ENCODE measurements around the gene CDC20.
"Not testable (repeated sequence)": the region's sequence is repeated elsewhere in the genome, so short reads cannot be mapped to it uniquely, and the experiment has no call there.

CDC20 gene

GRCh38 chr1:43383449-43383848 is 24.7 kb downstream of the CDC20 start:
- no peak for DNase-seq (ENCODE audit: low read depth in 2 of 2)

DNA sequence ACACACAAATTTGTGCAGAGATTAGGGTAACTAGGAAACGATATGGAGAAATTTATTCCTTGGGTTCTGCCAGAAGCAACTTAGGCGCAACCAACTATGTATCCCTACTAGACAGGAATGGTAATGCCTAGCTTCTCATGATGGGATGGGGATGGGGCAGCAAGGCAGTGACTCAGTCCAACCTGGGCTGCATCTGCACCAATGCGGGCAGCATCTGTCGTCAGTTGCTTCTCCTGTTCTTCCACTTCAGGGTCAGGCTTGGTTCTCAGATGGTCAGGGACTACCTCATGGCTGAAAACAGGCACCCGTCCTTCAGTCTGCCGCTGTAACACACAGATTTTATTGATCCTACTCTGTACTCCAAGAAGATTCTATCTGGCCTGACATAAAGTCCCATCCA is 27.9 kb downstream of the CDC20 start:
- no peak for DNase-seq (ENCODE audit: low read depth in 2 of 2)

- DNase-seq (ENCODE audit: low read depth in 2 of 2), result no peak
Measured at GRCh38 chr1:43387976-43388599, 29.3 kb downstream of the CDC20 start.

- DNase-seq (ENCODE audit: low read depth in 2 of 2), result no peak
Measured at GRCh38 chr1:43388613-43389012, 29.8 kb downstream of the CDC20 start.

- peak; percentile 86 to 90 for DNase-seq (ENCODE audit: low read depth in 2 of 2)
Measured at GRCh38 chr1:43389326-43390313, 30.8 kb downstream of the CDC20 start, which contains the start of the genes MED8 and SZT2. Gene MED8, minus strand, starts transcription at chr1:43389800. Its CDS starts 36 bp downstream, at chr1:43389764. Gene SZT2, plus strand, starts transcription at chr1:43389899. Its CDS starts 70 bp downstream, at chr1:43389969.

- DNase-seq (ENCODE audit: low read depth in 2 of 2), result no peak
Measured at GRCh38 chr1:43392702-43393101, 33.9 kb downstream of the CDC20 start.

- DNase-seq (ENCODE audit: low read depth in 2 of 2), result no peak
Measured at GRCh38 chr1:43395523-43395922, 36.7 kb downstream of the CDC20 start.

DNA sequence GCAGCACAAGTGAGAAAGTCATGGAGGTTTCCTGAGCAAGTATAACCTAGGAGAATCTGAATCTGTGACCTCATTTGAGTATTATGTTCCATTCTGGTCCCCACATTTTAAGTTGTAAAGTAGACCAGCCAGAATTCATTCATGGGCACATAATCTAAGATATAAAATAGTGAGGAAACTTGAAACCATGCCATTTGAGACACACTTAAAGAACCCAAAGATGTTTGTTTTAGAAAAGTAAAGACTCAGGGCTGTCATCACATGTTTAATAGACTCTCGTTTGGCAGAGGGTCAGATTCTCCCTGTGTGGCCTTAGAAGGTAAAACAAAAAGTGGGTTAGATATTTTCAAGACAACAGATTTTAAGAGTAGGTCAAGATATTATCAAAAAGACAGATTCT is 37.3 kb downstream of the CDC20 start:
- DNase-seq (ENCODE audit: low read depth in 2 of 2), result no peak

DNA sequence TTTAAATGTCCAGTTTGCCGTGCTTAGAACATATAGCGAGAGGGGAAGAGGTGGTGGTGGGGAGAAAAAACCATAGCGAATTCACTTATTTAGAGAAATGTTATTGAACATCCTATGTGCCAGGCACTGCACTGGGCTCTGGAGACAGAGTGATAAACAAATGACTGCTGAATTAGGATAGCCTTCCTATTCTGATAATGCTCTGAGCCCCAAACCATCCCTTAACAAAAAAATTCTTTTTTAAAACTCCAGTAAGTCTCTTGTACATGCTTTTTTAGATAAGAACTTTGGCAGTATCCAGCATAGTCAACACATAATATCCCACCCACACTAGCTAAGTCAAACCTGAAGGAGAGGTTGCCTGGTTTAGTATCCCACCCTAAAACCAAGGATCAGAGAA is 39.4 kb downstream of the CDC20 start:
- no peak for DNase-seq (ENCODE audit: low read depth in 2 of 2)

DNA sequence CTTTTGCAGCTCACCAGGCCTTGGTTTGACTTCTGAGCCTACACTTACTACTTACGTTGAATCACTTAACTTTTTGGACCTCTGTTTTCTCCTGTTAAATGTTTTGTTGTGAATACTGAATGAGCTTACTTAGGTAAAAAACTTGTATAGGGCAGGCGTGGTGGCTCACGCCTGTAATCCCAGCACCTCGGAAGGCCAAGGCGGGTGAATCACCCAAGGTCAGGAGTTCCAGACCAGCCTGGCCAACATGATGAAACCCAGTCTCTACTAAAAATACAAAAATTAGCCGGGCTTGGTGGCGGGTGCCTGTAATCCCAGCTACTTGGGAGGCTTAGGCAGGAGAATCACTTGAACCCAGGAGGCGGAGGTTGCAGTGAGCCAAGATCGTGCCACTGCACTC is 41.7 kb downstream of the CDC20 start:
- DNase-seq (ENCODE audit: low read depth in 2 of 2), result not testable (repeated sequence)

DNA sequence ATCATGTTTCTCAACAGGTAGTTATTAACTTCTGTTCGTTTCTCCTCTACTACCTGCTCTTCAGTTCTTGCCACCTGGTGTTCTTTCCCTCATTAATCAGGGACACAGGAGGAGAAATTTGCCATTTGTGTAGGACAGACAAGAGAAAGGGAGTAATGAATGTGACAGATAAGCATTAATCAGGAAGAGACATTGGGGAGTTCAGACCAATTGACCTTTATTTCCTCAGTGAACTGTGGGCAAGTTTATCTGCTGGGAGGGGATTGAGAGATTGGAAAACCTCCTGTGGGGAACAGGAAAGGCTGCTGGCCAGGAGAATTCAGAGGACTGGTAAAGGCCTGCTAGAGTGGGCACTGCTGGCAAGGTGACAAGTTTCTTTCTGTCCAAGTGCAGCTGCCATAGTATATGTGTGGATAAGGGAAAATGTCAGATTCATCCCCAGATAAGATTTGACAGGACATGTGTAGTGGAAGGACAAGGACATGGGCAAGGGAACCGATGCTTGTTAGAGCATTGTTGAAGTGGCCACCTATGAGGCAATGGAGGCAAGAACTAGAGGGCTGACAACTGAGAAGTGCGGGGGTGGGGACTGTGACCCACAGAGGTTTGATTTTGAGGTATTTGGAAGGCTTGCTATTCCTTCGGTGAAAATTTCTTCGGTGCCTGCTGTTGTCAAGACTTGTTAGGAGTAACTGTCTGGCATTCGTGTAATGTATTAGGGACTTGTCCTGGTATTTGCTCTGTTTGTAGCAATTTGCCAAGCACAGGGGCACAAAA is 43.5 kb downstream of the CDC20 start:
- no peak for DNase-seq (ENCODE audit: low read depth in 2 of 2)

GRCh38 chr1:43404353-43404752 is 45.6 kb downstream of the CDC20 start:
- no peak for DNase-seq (ENCODE audit: low read depth in 2 of 2)

GRCh38 chr1:43405219-43405875 is 46.6 kb downstream of the CDC20 start:
- no peak for DNase-seq (ENCODE audit: low read depth in 2 of 2)

GRCh38 chr1:43405876-43406234 is 47.1 kb downstream of the CDC20 start:
- DNase-seq (ENCODE audit: low read depth in 2 of 2), result no peak

GRCh38 chr1:43410571-43410970 is 51.8 kb downstream of the CDC20 start:
- DNase-seq (ENCODE audit: low read depth in 2 of 2), result no peak

All from stimulated activated CD4-positive, alpha-beta T cell treated with anti-CD3 and anti-CD28 coated beads, Interleukin-4, amount 100 ng/mL, for 48 hours (primary cell).